Transverse colon (tissue), 4 donors: ENCODE measurements around the gene ATP6AP1. TPM values are rescaled to one million over a fixed set of nuclear protein-coding genes. Genes with fewer than 3 reads are reported as not detected.

Source experiments
- DNase-seq: peaks from one replicate; pipeline ENCODE4 v3.0.0-alpha.2; 2019
- H3K27ac ChIP-seq, 4 donors: fragments of 200-600 bp; sonication (generic); 2 replicates each; pipeline ENCODE4 v1.5.1; 2016 to 2018; ENCODE audit warnings: inconsistent platforms in 4 of 4
- H3K27me3 ChIP-seq: fragments of 200-600 bp; sonication (generic); 2 replicates; pipeline ENCODE4 v1.5.1; 2017; ENCODE audit warnings: inconsistent platforms
- H3K36me3 ChIP-seq, 4 donors: fragments of 200-600 bp; sonication (generic); 2 replicates each; pipeline ENCODE4 v1.5.1; 2017 to 2019; ENCODE audit warnings: inconsistent platforms in 4 of 4
- H3K4me1 ChIP-seq, 4 donors: fragments of 200-600 bp; sonication (generic); 2 replicates each; pipeline ENCODE4 v1.5.1; 2017 to 2020; ENCODE audit warnings: inconsistent platforms in 4 of 4
- H3K4me3 ChIP-seq, 4 donors: fragments of 200-600 bp; sonication (generic); 1 replicate in 1 of 4; 2 replicates in 3 of 4; pipeline versions ENCODE4 v1.5.1 to v1.6.1; 2017 to 2019; ENCODE audit warnings: inconsistent platforms in 4 of 4
- H3K9me3 ChIP-seq, 2 donors: fragments of 200-600 bp; sonication (generic); 2 replicates each; pipeline ENCODE4 v1.5.1; 2017 to 2019; ENCODE audit warnings: inconsistent platforms in 2 of 2
- EP300 ChIP-seq: sonication (generic); formaldehyde crosslinking; IDR thresholded peaks from one replicate; pipeline ENCODE4 v1.6.1; 2017; ENCODE audit warnings: antibody characterized with exemption, low read depth
- POLR2A ChIP-seq: fragments of 450-650 bp; IDR thresholded peaks from one replicate; pipeline ENCODE4 v1.6.1; 2016; ENCODE audit warnings: antibody characterized with exemption, mild to moderate bottlenecking, moderate library complexity
- POLR2AphosphoS5 ChIP-seq, 3 donors: sonication (generic); formaldehyde crosslinking; IDR thresholded peaks; one replicate each; pipeline ENCODE4 v1.6.1; 2016; ENCODE audit warnings: antibody characterized with exemption in 3 of 3
- WGBS, 2 donors: methylation state at CpG; one replicate each; pipeline ENCODE4 v1.1.5; 2018; ENCODE audit warnings: low coverage in 1 of 2; 5-methylcytosine and 5-hydroxymethylcytosine counted together
- in situ Hi-C, 4 donors: fragments of 200-750 bp; cut with MboI; loops; one replicate each; pipeline versions ENCODE4 v1.15.0 to v1.15.1; 2017; ENCODE audit warnings: low sequenced_read_pairs in 3 of 4, low pct_ligation_motif_present in 1 of 4, low pct_unique_long_range_greater_than_20kb in 1 of 4
- intact Hi-C: fragments of 100-400 bp; cut with DNase I; formaldehyde crosslinking; loops from one replicate; pipeline ENCODE4 v1.15.1; 2023; ENCODE audit warnings: low total_unique reads
- total RNA-seq, 4 donors: library from RNA; depleted of rRNA; stranded (reverse); fragments of >200 nt; gene quantifications; one replicate each; pipeline ENCODE4 v1.1.0, GENCODE V29; 2016
- TF ChIP-seq, protein P1 (sequence below), 5 experiments: fragments of 200-600 bp in 3 of 5; fragments of 450-650 bp in 2 of 5; sonication (generic) in 3 of 5; IDR thresholded peaks; 1 replicate in 2 of 5; 2 replicates in 3 of 5; pipeline ENCODE4 v1.5.1; 2016 to 2017; ENCODE audit warnings: antibody characterized with exemption in 5 of 5, inconsistent platforms in 3 of 5, mild to moderate bottlenecking in 2 of 5, moderate library complexity in 1 of 5

The ATP6AP1 gene
- total RNA-seq, 4 donors from 2014 or later, result 26.5 to 118 (median 61.7) TPM

- in situ Hi-C loops, result no loop called here
- WGBS, 2 donors, result 70% methylated on average over 11 of the region's 14 CpGs; no CpG with 5 or more reads in 1 of the 2 donors
- TF ChIP-seq POLR2AphosphoS5 (IDR thresholded peaks at IDR 0.05), result no peak
- TF ChIP-seq, protein P1, sequence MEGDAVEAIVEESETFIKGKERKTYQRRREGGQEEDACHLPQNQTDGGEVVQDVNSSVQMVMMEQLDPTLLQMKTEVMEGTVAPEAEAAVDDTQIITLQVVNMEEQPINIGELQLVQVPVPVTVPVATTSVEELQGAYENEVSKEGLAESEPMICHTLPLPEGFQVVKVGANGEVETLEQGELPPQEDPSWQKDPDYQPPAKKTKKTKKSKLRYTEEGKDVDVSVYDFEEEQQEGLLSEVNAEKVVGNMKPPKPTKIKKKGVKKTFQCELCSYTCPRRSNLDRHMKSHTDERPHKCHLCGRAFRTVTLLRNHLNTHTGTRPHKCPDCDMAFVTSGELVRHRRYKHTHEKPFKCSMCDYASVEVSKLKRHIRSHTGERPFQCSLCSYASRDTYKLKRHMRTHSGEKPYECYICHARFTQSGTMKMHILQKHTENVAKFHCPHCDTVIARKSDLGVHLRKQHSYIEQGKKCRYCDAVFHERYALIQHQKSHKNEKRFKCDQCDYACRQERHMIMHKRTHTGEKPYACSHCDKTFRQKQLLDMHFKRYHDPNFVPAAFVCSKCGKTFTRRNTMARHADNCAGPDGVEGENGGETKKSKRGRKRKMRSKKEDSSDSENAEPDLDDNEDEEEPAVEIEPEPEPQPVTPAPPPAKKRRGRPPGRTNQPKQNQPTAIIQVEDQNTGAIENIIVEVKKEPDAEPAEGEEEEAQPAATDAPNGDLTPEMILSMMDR (IDR thresholded peaks at IDR 0.05), result no peak
- no peak for TF ChIP-seq POLR2A
- no peak for TF ChIP-seq EP300
- peak overlapping the region in 2 of 4 donors; percentile 81 to 91 for H3K27ac ChIP-seq
- H3K4me1 ChIP-seq, result peaks cover 2 to 9% (median 6%) of the 10 kb centered on the region in 4 donors
- DNase-seq, result no peak
- no peaks in the 10 kb centered on the region for H3K9me3 ChIP-seq
- H3K27me3 ChIP-seq, result no peaks in the 10 kb centered on the region
- intact Hi-C loops, result no loop called here
- H3K4me3 ChIP-seq, result peak overlapping the region in 1 of 4 donors; percentile 60
- H3K36me3 ChIP-seq, result no peaks in the 10 kb centered on the region
Observed at GRCh38 chrX:154459832-154460231, 31.4 kb downstream of the ATP6AP1 start.

GRCh38 chrX:154460326-154460725 lies 31.8 kb downstream of the ATP6AP1 start:
- H3K27ac ChIP-seq, result no peak overlapping the region
- 94% methylated on average over 26 of the region's 26 CpGs; no CpG with 5 or more reads in 1 of the 2 donors for WGBS, 2 donors
- no peak overlapping the region for H3K4me3 ChIP-seq
- no peaks in the 10 kb centered on the region for H3K27me3 ChIP-seq
- H3K9me3 ChIP-seq, result no peaks in the 10 kb centered on the region
- intact Hi-C loops, result no loop called here
- no peaks in the 10 kb centered on the region for H3K36me3 ChIP-seq
- H3K4me1 ChIP-seq, result peaks cover 2 to 9% (median 6%) of the 10 kb centered on the region in 4 donors
- DNase-seq, result no peak
- no peak for TF ChIP-seq POLR2A
- no peak for TF ChIP-seq EP300
- TF ChIP-seq, protein P1 (IDR thresholded peaks at IDR 0.05), result no peak
- TF ChIP-seq POLR2AphosphoS5 (IDR thresholded peaks at IDR 0.05), result no peak
- in situ Hi-C loops, result no loop called here

- in situ Hi-C loops, result no loop called here
- intact Hi-C loops, result no loop called here
- Histone ChIP-seq H3K27ac (no peak overlapping the region), H3K36me3 (no peaks in the 10 kb centered on the region), H3K9me3 (no peaks in the 10 kb centered on the region), H3K4me3 (no peak overlapping the region), H3K4me1 (peaks cover 2 to 9% (median 6%) of the 10 kb centered on the region in 4 donors), H3K27me3 (no peaks in the 10 kb centered on the region)
- 78% methylated on average over 8 of the region's 8 CpGs; no CpG with 5 or more reads in 1 of the 2 donors for WGBS, 2 donors
- TF ChIP-seq POLR2A, result no peak
- TF ChIP-seq POLR2AphosphoS5 (IDR thresholded peaks at IDR 0.05), result no peak
- no peak for DNase-seq
Observed at GRCh38 chrX:154462396-154462795, 33.9 kb downstream of the ATP6AP1 start.

DNA sequence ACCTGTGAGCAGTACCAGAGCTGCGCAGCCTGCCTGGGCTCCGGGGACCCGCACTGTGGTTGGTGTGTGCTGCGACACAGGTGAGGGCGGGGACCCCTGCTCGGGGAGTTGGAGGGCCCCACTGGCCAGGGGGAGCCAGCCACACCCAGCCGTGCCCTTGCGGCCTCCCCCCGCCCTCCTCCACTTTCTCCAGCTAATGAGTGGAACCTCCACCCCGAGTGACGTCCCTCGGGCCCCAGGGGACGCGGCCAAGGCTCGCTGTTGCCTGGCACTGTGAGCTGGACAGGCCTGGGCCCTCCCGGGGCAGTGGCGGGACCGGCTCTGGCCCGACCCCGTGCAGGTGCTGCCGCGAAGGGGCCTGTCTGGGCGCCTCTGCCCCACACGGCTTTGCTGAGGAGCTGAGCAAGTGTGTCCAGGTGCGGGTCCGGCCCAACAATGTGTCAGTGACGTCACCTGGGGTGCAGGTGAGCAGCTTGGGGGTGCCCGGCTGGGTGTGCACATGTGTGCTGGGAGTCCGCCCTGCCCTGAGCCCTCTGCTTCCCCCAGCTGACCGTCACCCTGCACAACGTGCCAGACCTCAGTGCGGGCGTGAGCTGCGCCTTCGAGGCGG lies 35.2 kb downstream of the ATP6AP1 start:
- in situ Hi-C loops, result no loop called here
- no peak for DNase-seq
- no peaks in the 10 kb centered on the region for H3K36me3 ChIP-seq
- 88% methylated on average over 36 of the region's 36 CpGs; no CpG with 5 or more reads in 1 of the 2 donors for WGBS, 2 donors
- H3K4me3 ChIP-seq, result no peak overlapping the region
- H3K27me3 ChIP-seq, result no peaks in the 10 kb centered on the region
- peaks cover 2 to 9% (median 6%) of the 10 kb centered on the region in 4 donors for H3K4me1 ChIP-seq
- H3K9me3 ChIP-seq, result no peaks in the 10 kb centered on the region
- TF ChIP-seq, protein P1 (IDR thresholded peaks at IDR 0.05), result no peak
- TF ChIP-seq POLR2A, result no peak
- no peak for TF ChIP-seq EP300
- no peak for TF ChIP-seq POLR2AphosphoS5 (IDR thresholded peaks at IDR 0.05)
- H3K27ac ChIP-seq, result no peak overlapping the region
- intact Hi-C loops, result no loop called here
